ENCODE measurements around the gene NDUFA7.
"Not testable (repeated sequence)": the region's sequence is repeated elsewhere in the genome, so short reads cannot be mapped to it uniquely, and the experiment has no call there.

Gene NDUFA7

GRCh38 chr19:8341504-8341903 lies 20.3 kb upstream of the NDUFA7 start:
- not testable (repeated sequence) for DNase-seq

- DNase-seq: peak; percentile 29 to 71
Measured at GRCh38 chr19:8340341-8341096, 19.3 kb upstream of the NDUFA7 start.

GRCh38 chr19:8338835-8339234 lies 17.7 kb upstream of the NDUFA7 start:
- DNase-seq: no peak

GRCh38 chr19:8337728-8338127 lies 16.6 kb upstream of the NDUFA7 start:
- no peak for DNase-seq

DNA sequence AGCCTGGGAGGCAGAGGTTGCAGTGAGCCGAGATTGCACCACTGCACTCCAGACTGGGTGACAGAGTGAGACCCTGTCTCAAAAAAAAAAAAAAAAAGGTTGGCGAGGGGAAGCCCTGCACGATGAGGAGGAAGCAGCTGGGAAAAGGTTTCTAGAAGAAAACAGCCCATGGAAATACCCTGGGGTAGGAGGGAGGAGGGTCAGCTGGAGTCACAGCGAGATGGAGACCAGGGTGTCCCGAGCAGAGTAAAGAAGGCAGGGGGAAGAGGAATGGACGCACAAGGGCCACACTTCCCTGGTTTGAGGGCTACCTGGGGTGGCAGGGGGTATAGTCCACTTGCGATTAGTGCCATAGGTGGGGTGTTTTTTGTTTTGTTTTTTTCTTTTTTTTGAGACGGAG lies 15.5 kb upstream of the NDUFA7 start:
- no peak for DNase-seq

GRCh38 chr19:8336072-8336569 lies 14.9 kb upstream of the NDUFA7 start:
- DNase-seq: peak in 1 of 2 experiments; percentile 46

GRCh38 chr19:8335343-8336071 lies 14.3 kb upstream of the NDUFA7 start:
- DNase-seq: peak; percentile 51 to 66

DNA sequence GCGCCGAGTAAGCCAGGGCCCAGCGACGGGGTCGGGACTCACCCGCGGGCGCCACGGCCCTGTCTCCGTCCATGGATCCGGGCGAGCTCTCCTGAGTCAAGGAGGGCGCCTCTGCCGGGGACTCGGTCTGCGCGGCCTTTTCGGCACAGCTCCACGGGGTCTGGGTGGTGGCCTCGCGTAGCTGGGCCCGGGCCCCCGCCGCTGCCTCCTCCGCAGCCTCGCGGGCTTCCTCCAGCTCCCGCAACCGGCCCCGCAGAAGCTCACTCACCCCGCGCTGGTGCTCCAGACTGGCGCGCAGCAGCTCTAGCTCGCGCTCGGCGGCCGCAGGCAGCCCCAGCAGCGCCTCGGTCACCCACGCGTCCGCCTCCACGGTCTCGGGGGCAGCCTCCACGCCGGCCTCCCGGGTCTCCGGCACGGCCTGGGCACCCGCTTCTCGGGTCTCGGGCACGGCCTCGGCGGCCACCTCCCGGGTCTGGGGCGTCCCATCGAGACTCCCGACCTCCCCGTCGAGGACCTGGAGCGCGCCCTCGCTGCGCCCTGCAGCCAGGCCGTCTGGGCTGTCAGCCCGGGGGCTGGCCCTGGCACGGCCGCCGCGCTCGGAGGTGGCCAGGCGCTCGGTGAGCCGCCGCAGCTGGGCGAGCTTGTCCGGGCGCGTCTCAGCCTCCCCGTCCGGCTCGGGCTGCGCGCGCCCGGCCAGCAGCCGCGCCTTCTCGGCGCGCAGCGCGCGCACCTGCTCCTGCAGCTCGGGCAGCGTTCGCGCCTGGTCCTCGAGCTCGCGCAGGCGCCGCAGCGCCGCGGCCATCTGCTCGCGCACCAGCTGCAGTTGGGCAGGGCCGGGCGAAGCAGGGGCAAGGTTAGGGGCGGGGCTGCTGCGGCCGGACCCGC lies 13.5 kb upstream of the NDUFA7 start:
- peak; percentile 66 to 87 for DNase-seq

- no peak for DNase-seq
Measured at GRCh38 chr19:8333767-8334457, 12.7 kb upstream of the NDUFA7 start.

DNA sequence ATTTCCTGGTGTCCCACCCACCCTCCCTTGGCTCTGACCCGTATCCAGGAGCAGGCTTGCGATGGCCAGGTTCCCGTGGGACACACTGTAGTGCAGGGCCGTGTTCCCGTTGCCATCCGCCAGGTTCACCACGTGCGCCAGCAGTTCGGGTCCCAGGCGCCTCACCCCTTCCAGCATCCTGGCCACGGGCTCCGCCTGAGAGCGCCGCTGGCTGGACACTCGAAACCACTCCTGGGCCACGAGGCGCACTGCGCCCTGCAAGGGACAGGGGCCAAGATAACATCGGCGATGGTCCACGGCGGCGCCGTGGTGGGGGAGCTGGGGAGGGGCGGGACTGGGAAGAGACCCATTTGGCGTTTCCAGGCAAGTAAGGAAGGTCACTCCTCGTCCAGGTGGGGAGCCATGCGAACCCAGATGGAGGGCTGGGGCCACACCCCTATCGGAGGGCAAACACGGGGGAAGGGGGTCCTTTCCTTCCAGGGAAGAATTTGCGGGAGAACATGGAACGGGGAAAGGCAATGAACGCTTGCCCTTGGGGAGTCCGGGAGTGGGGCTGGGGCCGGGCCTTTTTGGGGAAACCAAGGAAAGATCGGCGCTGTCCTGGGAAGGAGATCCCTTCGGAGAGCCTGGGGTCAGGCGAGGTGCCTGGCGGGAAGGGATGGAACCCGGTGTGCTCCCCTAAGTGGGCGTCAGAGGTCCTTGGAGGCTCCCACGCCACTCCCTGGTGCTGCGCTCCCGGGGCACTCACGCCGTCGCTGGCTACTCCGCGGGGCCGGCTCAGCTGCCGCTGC lies 12.0 kb upstream of the NDUFA7 start:
- DNase-seq: peak in 1 of 2 experiments; percentile 22

- DNase-seq: no peak
Measured at GRCh38 chr19:8331263-8331845, 10.2 kb upstream of the NDUFA7 start.

GRCh38 chr19:8329996-8330395 lies 8.8 kb upstream of the NDUFA7 start:
- DNase-seq: no peak

DNA sequence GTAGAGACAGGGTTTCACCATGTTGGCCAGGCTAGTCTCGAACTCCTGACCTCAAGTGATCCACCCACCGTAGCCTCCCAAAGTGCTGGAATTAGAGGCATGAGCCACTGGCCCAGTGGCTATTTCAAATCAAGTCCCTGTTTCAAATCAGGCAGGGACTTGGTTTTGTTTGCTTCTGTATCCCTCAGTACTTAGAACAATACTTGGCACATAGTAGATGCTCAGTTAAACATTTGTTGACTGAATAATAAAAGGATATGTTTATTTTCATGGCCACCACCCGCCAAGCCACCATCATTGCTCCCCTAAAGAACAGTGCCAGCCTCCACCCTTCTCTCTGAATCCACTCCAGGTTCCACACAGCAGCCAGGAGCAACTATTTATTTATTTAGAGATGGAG lies 4.3 kb upstream of the NDUFA7 start:
- no peak for DNase-seq

DNA sequence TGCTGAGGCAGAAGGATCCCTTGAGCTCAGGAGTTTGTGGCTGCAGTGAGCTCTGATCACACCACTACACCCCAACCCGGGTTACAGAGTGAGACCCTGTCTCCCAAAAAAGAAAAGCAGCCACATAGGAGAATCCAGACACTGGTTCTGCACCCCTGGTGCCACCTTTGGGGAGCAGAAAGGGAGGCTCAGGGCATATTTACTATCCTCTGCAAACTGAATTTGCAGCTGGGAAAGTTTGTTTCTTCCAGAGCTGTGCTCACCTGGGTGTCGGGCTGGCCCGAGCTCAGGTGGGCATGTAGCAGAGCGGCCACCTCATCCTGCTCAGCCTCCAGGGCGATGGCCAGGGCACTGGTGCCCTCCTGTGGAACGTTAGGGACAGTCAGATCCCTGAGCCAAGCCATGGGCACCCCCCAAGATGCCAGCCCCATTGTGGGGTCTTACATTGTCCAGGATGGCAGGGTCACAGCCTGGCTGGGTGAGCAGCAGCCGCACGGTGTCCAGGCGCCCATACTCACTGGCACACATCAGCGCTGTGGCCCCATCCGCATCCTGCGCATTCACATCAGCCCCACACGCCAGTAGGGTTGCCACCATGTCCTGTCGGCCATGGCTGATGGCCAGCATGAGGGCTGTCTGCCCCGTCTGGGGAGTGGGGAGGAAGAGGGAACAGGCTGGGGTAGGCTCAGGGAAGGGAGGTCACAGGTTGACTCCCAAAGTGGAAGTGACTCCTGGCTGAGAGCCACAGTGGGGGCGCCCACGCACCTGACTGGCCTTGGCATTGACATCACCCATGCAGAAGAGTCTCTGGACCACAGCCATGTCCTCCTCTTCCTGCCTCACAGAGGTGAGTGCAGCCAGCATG lies 3.2 kb upstream of the NDUFA7 start:
- DNase-seq: peak in 1 of 2 experiments; percentile 17

DNA sequence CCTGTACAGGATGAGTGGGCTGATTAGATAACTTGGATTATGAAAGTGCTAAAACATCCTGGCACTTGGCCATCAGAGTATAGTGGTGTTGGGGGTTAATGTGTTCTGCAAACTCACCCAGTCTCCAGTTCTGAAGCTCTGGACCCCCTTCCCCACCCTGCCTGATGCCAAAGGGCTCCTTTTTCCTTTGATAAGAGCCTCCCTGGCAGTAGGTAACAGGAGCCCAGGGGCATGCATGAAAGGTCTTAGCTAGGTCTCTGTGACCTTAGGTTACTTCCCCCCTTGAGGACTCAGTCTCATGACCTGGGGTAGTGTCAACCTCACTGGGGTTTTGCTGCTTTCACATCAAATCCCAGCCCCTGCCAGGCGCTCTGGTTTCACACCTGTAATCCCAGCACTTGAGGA lies 2.6 kb upstream of the NDUFA7 start:
- DNase-seq: no peak

- DNase-seq: no peak
Measured at GRCh38 chr19:8322638-8322997, 1.4 kb upstream of the NDUFA7 start.

GRCh38 chr19:8321986-8322637 lies 937 bp upstream of the NDUFA7 start:
- no peak for DNase-seq

- no peak for DNase-seq
Measured at GRCh38 chr19:8320564-8321066, 560 bp downstream of the NDUFA7 start.

DNA sequence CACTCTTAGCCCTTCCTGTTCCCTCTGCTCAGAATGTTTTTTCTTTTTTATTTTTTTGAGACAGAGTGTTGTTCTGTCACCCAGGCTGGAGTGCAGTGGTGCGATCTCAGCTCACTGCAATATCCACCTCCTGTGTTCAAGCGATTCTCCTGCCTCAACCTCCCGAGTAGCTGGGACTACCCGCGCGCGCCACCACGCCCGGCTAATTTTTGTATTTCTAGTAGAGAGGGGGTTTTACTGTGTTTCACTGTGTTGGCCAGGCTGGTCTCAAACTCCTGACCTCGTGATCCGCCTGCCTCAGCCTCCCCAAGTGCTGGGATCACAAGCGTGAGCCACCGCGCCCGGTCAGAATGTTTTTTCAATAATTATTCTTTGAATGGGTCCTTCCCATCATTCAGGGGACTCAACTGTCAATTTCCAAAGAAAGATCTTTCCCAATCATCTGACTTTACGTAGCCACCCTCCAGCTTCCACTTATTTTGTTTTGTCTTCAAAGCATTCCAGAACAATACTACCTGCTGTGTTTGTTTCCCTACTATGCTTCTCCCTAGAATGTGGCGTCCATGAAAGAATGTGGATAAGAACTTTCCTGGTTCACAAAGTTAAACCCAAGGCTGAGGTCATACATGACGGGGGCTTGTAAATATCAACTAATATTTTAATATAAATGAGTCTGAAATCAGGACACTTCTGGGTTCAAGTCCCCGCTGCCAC lies 1.2 kb downstream of the NDUFA7 start:
- DNase-seq: no peak

Data from NCI-H524 (cell line).